ENCODE data around the gene PGS1.

The PGS1 gene

DNA sequence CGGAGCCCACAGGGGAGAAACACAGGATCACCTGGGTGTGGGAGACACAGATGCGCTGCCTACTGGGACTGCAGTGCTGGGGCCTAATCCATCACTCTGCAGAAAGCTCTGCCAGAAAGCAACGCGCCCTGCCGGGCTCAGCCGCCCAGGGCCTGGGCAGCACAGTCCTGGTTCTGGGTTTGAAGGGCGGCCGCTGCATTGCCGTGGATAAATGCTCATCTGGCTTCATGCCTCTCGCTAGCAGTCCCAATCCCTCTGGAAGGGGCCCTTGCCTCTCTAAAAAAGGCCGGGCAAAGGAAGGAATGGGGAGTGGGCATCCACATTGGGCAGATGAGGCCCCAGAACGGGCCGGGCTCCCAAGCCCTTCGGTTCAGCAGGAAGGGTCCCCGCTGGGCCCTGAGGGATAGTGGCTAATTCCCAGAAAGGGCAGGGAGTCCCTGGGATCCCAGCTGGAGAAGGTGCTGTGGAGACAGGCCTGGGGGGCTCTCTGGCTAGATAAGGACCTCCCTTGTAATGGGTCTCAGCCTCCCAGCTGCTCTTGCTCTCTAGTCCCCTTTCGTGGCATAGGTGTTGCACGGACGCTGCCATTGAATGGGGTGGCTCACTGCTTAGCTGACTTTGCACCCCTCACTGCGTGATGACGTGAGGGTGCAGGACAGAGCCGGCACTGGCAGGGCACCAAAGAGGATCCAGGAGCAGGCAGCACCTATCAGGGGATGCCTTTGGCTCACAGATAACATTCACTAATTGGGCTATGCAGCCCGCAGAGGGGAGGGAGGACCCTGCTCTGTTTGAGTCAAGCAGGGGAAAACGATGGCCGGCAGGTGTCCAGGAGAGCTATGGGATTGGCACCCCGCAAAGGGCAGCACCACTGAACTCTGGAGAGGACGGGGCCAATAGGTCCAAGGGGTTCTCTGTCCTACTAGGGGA lies 88.6 kb downstream of the PGS1 start:
- no peak for DNase-seq (ENCODE audit: insufficient read length)
- TF ChIP-seq TAF1 (IDR thresholded peaks at IDR 0.05; ENCODE audit: borderline replicate concordance, low read depth, low read length) (no peak), POLR2AphosphoS5 (IDR thresholded peaks at IDR 0.05; ENCODE audit: low read depth, low read length) (no peak), POLR2A (IDR thresholded peaks at IDR 0.05; ENCODE audit: low read depth, low read length) (no peak)
- no peak for FAIRE-seq

DNA sequence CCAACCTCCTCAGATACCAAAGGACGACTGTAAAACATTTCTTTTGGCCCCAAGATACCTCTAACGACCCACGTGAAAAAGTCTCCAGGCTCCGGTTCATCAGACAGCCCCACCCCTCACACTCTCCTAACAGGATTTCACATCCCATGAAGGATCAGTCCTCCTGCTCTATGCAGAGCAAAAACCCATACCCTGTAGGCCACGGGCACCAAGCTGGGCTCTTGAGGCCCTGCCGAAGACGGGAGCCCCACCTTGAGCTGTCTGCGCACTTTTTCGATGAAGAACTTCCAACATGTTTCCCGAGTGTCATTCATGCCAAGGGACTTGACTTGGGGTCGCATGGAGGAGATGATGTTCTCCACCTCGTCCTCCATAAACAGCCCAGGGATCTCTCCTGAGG lies 89.9 kb downstream of the PGS1 start:
- no peak for DNase-seq (ENCODE audit: insufficient read length)
- no peak for TF ChIP-seq POLR2A (IDR thresholded peaks at IDR 0.05; ENCODE audit: low read depth, low read length)
- no peak for TF ChIP-seq POLR2AphosphoS5 (IDR thresholded peaks at IDR 0.05; ENCODE audit: low read depth, low read length)
- no peak for TF ChIP-seq TAF1 (IDR thresholded peaks at IDR 0.05; ENCODE audit: borderline replicate concordance, low read depth, low read length)
- FAIRE-seq, result no peak

DNA sequence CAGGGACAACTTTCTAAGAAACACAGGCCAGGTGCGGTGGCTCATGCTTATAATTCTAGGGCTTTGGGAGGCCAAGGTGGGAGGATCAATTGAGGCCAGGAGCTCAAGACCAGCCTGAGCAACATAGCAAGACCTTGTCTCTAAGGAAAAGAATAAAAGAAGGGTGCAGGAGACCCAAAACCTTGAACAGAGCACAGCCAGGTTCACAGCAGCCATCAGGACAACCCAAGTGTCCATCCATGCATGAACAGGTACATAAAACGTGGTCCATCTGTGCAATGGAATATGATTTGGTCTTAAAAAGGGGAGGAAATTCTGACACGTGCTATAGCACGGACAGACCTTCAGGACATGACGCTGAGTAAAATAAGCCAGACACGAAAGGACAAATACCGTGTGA lies 91.0 kb downstream of the PGS1 start:
- FAIRE-seq, result no peak
- DNase-seq (ENCODE audit: insufficient read length), result no peak
- TF ChIP-seq POLR2AphosphoS5 (IDR thresholded peaks at IDR 0.05; ENCODE audit: low read depth, low read length) (no peak), TAF1 (IDR thresholded peaks at IDR 0.05; ENCODE audit: borderline replicate concordance, low read depth, low read length) (no peak), POLR2A (IDR thresholded peaks at IDR 0.05; ENCODE audit: low read depth, low read length) (no peak)

DNA sequence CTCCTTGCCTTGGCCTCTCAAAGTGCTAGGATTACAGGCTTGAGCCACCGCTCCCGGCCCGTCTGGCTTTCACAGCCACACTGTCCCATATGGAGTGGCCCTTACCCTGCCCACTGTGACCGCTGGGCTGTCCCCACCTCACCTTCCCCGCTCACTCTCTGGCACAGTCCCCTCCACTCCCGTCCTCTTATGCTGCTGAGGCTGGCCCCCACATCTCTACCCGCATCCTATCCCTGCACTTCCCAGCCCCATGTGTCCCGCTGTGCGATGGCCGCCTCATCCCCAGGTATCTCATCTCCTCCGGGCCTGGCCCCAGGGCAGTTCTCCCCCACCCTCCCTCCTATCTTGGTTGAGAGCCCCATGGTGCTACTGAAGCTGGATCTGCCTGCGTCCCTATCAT lies 93.2 kb downstream of the PGS1 start:
- DNase-seq (ENCODE audit: insufficient read length) (no peak), FAIRE-seq (no peak)
- TF ChIP-seq POLR2AphosphoS5 (IDR thresholded peaks at IDR 0.05; ENCODE audit: low read depth, low read length) (no peak), POLR2A (IDR thresholded peaks at IDR 0.05; ENCODE audit: low read depth, low read length) (no peak), TAF1 (IDR thresholded peaks at IDR 0.05; ENCODE audit: borderline replicate concordance, low read depth, low read length) (no peak)

DNA sequence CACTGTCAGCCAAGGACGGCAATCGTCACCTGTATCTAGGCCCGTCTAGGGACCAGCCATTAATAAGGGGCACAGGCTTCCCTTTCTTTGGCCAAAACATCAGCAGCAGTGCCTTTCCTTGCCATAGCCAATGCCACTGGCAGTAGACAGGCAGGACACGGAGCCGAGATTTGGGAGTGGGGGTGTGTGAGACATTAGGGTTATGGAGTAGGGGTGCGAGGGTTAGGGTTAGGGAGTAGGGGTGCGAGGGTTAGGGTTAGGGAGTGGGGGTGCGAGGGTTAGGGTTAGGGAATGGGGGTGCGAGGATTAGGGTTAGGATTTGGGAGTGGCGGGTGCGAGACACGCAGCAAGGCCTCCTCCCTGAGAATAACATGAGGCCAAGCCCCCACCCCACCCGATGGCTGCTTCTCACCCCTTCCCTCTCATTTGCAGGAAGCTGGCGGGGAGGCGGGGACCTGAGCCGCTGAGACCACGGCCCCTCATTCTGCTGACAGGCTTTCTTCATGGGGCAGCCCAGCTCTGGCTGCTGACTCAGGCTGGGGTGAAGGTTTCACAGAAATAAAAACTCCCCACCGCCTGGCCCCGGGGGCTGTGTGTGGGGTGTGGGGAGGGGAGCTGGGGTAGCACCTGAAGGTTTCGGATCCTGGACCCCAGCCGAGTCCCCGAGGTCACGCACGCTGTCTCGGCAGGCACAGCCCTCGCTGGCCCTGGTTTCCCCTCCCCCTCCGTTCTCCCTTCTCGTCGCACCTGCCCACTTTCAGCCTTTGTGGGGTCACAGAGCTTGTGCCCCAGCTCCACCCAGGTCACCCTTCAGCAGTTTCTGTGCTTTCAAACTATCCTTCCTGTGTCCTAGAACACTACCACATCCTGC lies 93.8 kb downstream of the PGS1 start:
- FAIRE-seq (no peak), DNase-seq (ENCODE audit: insufficient read length) (no peak)
- no peak for TF ChIP-seq TAF1 (IDR thresholded peaks at IDR 0.05; ENCODE audit: borderline replicate concordance, low read depth, low read length)
- TF ChIP-seq POLR2A (IDR thresholded peaks at IDR 0.05; ENCODE audit: low read depth, low read length), result no peak
- no peak for TF ChIP-seq POLR2AphosphoS5 (IDR thresholded peaks at IDR 0.05; ENCODE audit: low read depth, low read length)

DNA sequence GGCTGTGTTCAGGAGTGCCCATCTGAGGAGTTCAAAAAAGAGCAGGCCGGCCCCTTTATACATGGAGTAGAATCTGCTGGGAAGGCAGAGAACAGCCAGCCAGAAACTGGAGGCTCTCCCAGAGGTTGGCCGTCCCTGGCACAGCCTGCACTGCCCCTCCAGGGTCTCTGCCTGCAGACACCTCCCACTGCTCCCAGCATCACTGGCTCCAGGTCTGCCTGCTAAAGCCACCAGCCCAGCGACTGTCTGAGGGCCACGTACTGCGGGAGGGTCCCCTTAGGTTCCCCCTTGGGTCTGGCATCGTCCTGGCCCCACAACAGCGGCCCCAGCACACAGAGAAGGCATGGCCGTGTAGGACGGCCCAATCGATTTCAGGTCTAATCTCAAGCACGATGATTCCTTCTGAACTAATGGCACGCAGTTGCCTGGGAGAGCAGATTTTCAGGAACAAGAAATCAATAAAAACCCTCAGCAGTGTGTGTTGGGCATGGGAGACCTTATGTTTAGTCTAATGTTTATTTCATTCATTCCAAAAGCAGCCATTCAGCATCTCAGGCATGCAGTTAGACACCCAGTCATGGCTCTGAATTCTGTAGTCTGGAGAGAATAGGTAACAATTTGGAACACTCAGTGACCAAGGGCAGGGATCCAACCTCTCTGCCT lies 95.6 kb downstream of the PGS1 start:
- DNase-seq (ENCODE audit: insufficient read length) (no peak), FAIRE-seq (no peak)
- TF ChIP-seq POLR2A (IDR thresholded peaks at IDR 0.05; ENCODE audit: low read depth, low read length) (no peak), TAF1 (IDR thresholded peaks at IDR 0.05; ENCODE audit: borderline replicate concordance, low read depth, low read length) (no peak), POLR2AphosphoS5 (IDR thresholded peaks at IDR 0.05; ENCODE audit: low read depth, low read length) (no peak)

Data from GM12892 (cell line).